HG02852 (cell line): ENCODE measurements around the gene FIGNL1.

Source experiments
- ATAC-seq: cut with Tn5 transposase; IDR thresholded peaks from one replicate; pipeline ENCODE4 v1.9.1; 2021; ENCODE audit warnings: mild to moderate bottlenecking, moderate library complexity; ENCODE audit not compliant: unreplicated experiment

Gene FIGNL1

GRCh38 chr7:50431316-50431715 is 18.8 kb downstream of the FIGNL1 start:
- no peak for ATAC-seq

GRCh38 chr7:50428911-50429310 is 21.2 kb downstream of the FIGNL1 start:
- ATAC-seq, result no peak

GRCh38 chr7:50427518-50427917 is 22.6 kb downstream of the FIGNL1 start:
- ATAC-seq, result no peak

DNA sequence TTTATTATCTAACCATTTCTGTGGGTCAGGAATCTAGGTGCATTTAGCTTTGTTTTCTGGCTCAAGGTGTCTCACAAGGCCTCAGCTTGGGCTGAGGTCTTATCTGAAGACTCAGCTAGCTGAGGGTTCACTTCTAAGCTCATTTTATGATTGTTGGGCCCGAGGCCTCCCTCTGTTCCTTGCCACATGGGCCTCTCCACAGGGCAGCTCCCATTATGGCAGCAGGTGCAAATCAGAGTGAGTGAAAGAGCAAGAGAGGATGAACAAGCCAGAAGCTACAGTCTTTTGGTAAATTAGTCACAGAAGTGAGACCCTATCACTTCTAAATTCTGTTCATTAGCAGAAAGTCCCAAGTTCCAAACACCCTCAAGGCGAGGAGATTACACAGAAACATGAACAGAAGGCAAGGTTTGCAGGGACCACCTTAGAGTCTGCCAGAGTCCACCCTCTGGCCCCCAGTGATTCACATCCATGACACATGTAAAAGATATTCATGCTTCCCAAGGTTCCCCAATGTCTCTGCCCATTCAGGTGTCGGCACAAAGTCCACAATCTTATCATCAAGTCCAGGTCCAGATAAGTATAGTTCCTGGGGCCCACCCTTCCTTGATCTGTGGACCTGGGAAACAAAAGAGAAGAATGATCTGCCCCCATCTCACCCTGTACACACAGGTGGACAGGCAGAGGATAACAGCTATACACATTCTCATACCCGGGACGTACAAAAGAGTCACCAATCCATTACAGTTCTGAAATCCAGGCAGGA is 23.7 kb downstream of the FIGNL1 start:
- no peak for ATAC-seq

DNA sequence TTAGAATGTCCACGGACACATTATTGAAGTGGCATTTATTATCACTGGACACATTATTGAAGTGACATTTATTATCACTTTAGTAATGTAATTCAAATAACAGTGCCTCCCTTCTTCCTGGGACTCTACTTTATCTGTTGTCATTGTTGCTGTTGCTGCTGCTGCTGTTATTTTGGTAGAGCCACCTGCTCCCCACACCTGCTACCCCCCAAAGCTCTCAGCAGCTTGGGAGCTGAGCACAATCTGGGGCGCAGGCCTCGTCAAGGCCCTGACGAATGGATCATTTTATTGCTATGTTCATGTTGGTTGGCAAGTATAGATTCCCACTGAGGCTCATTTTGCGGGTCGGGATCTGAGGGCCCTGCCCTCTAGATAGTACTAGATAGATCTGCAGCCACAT is 24.8 kb downstream of the FIGNL1 start:
- ATAC-seq, result no peak

DNA sequence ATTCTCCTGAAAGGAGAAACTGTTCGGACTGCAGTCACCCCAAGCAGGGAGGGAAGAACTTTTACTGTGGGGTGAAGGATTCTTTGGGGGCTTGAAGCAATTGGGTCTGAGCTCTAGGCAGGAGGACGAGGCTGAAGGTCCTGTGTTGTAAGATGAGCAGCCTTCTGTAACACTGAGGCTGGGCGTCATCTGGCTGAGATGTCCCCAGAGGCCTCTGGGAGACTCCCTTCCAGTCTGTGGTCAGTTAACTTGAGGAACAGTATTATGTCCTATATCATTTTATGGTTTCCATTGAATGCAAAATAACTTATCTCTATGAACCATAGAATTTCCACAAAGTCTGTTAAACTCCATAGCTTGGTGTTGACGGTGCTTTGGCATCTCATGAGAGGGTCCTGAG is 26.3 kb downstream of the FIGNL1 start:
- ATAC-seq, result no peak

DNA sequence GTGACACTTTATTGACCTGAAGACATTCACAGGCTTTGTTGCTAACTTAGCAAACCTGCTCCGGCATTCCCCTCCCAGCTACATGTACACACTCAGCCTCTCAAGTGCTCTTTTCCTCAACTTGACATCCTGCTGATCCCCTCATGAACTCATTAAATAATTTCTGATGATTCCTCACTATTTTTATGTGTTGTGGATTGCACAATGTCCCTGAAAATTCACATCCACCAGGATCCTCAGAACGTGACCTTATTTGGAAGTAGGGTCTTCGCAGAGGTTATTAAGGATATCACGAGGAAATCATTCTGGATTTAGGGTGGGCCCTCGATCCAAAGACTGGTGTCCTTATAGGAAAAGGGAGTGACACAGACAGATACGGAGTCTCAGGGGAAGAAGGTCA is 27.3 kb downstream of the FIGNL1 start:
- no peak for ATAC-seq

DNA sequence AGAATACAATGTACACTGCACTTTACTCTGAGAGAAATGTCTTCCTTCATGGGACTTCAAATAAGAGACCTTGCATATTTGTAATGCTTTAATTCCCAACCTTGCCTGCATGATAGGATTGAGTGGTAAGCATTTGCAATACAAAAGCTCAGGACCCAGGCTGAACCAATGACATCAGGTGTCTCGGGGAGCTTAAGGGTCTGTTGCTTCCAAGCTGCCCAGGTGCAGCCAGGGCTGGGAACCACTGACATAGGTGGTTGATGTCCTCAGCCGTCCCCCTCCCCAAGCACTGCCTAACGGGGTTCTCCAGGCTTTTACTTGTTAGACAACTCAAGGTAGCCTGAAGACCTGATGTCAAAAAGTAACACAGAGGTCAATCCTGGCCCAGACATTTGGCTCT is 29.1 kb downstream of the FIGNL1 start:
- ATAC-seq, result no peak

DNA sequence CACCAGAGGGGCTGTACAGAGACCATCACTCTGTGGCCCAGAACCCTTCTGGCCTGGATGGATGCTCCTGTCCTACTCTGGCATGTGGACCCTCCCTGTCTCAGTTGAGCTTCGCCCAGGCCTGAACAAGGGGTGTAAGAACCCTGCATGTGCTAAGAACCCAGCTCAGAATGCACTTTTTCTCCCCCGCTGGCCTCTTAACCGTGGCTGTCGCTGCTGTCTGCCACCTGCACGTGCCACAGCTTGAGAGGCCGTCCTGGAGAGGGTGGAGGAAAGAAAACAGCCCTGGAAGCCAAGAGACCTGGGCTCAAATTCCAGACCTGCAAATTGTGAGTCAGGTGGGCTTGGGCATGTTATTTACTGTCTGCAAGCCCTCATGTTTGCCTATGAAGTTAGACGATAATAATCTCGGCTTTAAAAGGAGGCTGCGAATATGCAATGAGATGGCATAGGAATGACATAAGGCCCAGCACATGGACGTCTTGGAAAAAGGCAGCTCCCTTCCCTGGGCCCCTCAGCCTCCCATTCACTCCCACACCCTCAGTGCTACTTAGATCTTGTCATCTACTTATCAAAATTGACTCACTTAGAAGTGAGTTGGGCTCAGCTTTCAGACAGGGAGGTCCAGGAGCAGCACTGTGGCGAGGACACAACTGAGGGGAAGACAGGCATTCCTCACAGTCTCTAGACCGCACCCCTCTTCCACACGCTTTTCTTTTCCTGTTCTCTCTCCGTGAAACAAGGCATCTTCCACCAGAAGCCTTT is 31.4 kb downstream of the FIGNL1 start:
- ATAC-seq, result no peak

DNA sequence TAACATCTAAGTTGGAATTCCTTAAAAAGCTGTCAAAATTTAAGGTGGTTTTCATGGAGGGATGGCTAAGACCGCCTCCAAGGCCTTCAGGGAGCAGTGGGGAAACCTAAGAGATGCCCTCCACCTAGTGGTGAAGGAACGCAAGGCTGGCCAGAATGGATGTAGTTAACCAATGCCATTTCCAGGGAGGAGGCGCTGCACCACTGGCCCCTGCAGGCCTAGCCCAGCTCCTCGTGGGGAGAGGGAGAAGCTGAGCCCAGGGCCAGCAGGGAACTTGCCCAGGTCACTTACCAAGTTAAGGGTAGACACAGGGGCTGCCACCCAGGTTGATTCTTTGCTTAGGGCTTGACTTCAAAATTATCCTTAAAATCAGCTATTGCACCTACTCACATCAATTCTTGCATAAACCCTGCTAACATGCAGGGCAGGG is 32.0 kb downstream of the FIGNL1 start:
- peak; percentile 90 for ATAC-seq

- peak; percentile 80 for ATAC-seq
Observed at GRCh38 chr7:50416527-50417182, 33.5 kb downstream of the FIGNL1 start.

DNA sequence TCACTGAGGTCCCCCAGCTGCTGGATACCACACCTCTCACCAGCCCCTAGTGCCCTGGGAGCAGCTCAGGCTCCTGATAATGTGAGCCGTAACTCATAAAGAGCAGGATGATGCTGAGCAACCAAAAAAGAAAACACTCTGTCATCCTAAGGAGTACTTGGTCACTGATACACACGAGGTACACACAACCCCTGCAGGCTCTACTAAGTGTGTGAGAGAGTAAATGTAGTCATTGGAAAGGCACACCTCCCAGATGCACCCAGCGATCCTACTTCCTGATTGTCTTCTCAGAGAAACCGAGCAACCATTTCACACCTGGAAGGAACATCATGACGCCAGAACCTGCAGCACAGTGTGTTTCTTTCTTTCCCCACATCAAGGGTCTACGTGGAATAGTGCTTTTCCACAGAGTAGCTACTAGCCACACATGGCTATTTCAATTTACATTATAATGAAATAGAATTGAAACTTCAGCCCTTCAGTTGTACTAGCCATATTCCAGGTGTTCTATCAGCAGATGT is 34.2 kb downstream of the FIGNL1 start:
- ATAC-seq, result no peak

- no peak for ATAC-seq
Observed at GRCh38 chr7:50413561-50413960, 36.6 kb downstream of the FIGNL1 start.

DNA sequence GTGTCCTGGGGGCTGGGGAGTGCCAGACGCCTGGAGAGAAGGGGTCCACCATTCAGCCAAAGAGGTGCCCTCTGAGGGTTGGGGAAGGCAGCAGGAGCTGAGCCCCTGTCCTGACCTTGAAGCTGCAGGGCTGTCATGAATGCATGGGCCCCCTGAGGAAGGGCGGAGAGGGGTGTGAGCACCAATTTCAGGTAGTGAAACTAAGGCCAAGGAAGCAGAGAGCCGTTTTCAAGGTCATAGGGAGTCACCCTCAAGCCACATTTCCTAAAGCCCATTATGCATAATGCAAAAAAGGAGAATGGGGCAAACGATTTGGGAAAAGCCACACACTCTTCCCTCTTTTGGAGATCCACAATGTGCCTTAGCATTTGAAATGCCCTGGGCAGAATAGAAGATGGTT is 37.2 kb downstream of the FIGNL1 start:
- no peak for ATAC-seq

DNA sequence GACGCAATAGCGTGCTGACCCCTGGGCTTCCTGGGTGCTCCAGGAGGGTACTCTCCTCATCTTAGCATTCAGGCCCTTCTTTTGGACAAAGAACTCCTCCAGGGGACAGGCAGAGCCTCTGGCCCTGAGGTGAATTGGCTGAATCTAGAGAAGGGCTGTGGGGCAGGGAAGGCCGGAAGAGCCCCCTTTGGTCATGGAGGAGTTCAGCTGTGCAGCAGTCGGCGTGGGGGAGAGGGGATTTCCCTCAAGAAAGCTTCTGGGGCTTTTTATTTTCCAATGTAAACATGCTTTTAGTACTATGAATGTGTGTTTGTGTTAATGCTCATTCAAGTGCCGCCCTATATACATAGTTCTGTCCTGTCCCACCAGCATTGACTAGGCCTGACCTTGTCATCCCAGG is 38.8 kb downstream of the FIGNL1 start:
- ATAC-seq, result no peak

GRCh38 chr7:50409856-50410745 is 40.0 kb downstream of the FIGNL1 start:
- peak; percentile 53 for ATAC-seq

GRCh38 chr7:50406935-50407334 is 43.2 kb downstream of the FIGNL1 start:
- ATAC-seq, result no peak

GRCh38 chr7:50405221-50405620 is 44.9 kb downstream of the FIGNL1 start:
- peak; percentile 41 for ATAC-seq

DNA sequence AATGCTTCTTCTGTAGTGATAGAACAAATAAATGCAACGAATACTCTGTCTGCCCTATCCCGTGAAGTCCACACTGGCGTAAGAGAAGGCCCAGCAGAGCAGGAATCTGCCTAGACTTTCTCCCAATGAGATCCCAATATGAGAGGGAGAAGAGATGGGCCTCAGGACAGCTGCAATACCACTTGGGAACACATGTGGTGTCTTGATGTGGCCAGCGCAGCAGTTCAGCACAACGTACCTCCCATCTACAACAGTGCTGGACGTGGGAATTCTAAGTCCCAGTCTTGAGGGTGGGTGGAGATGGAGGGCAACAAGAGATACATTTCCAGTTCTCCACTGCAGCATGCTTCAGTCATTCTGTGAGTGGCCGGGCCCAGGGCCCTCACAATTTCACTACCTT is 45.8 kb downstream of the FIGNL1 start:
- ATAC-seq, result no peak

GRCh38 chr7:50400114-50400513 is 50.0 kb downstream of the FIGNL1 start:
- no peak for ATAC-seq

GRCh38 chr7:50399635-50400034 is 50.5 kb downstream of the FIGNL1 start:
- ATAC-seq, result no peak
